GM19099 (cell line): ENCODE results near the gene CAPN8.

Experiments used
- POLR2A ChIP-seq: IDR thresholded peaks from 3 replicates; pipeline ENCODE4 v1.6.1; 2011; ENCODE audit warnings: low read depth; ENCODE audit not compliant: insufficient read length; ENCODE audit errors: extremely low read depth

CAPN8 gene

GRCh38 chr1:223618680-223619079 lies 46.8 kb downstream of the CAPN8 start:
- TF ChIP-seq POLR2A: no peak

GRCh38 chr1:223617323-223618070 lies 48.0 kb downstream of the CAPN8 start:
- TF ChIP-seq POLR2A: no peak

- no peak for TF ChIP-seq POLR2A
These were observed 48.9 kb downstream of the CAPN8 start for GRCh38 chr1:223616586-223616985.

- TF ChIP-seq POLR2A: no peak
These were observed 53.6 kb downstream of the CAPN8 start for GRCh38 chr1:223611936-223612335.

GRCh38 chr1:223609977-223610376 lies 55.5 kb downstream of the CAPN8 start:
- TF ChIP-seq POLR2A: no peak

GRCh38 chr1:223609066-223609465 lies 56.4 kb downstream of the CAPN8 start:
- no peak for TF ChIP-seq POLR2A

- no peak for TF ChIP-seq POLR2A
These were observed 107.0 kb downstream of the CAPN8 start for GRCh38 chr1:223558512-223558911.

GRCh38 chr1:223557130-223557475 lies 108.4 kb downstream of the CAPN8 start:
- no peak for TF ChIP-seq POLR2A

GRCh38 chr1:223556414-223557129 lies 108.9 kb downstream of the CAPN8 start:
- no peak for TF ChIP-seq POLR2A

- no peak for TF ChIP-seq POLR2A
These were observed 111.5 kb downstream of the CAPN8 start for GRCh38 chr1:223553957-223554356.

- no peak for TF ChIP-seq POLR2A
These were observed 113.9 kb downstream of the CAPN8 start for GRCh38 chr1:223551610-223552009.

GRCh38 chr1:223549740-223550139 lies 115.8 kb downstream of the CAPN8 start:
- TF ChIP-seq POLR2A: no peak

GRCh38 chr1:223547316-223548114 lies 118.0 kb downstream of the CAPN8 start:
- no peak for TF ChIP-seq POLR2A

GRCh38 chr1:223545343-223545742 lies 120.2 kb downstream of the CAPN8 start:
- no peak for TF ChIP-seq POLR2A

- no peak for TF ChIP-seq POLR2A
These were observed 121.9 kb downstream of the CAPN8 start for GRCh38 chr1:223543560-223543959.

- TF ChIP-seq POLR2A: no peak
These were observed 122.7 kb downstream of the CAPN8 start for GRCh38 chr1:223542831-223543230.
